Activated naive CD4-positive, alpha-beta T cell treated with anti-CD3 and anti-CD28 coated beads for 36 hours (primary cell): ENCODE data around the gene P2RX7. TPM values are rescaled to one million over a fixed set of nuclear protein-coding genes. Genes with fewer than 3 reads are reported as not detected.
"Not testable (repeated sequence)": the region's sequence is repeated elsewhere in the genome, so short reads cannot be mapped to it uniquely, and the experiment has no call there.

Experiments
- CTCF ChIA-PET: fragments of 350-600 bp; sonication (Branson Sonifier 250); formaldehyde crosslinking; loops from one replicate; lab custom pipeline; 2021; ENCODE audit warnings: antibody characterized with exemption; lab: Charles Lee
- DNase-seq: peaks from one replicate; pipeline ENCODE4 v3.0.0-alpha.2; 2020
- H3K27ac Mint-ChIP-seq: one replicate; pipeline ENCODE4 v1.8.0; 2021; ENCODE audit warnings: mild to moderate bottlenecking, mixed read lengths
- H3K27me3 Mint-ChIP-seq: one replicate; pipeline ENCODE4 v1.8.0; 2021; ENCODE audit warnings: low read depth, mixed read lengths
- H3K36me3 Mint-ChIP-seq: one replicate; pipeline ENCODE4 v1.8.0; 2021; ENCODE audit warnings: low read depth, mixed read lengths
- H3K4me1 Mint-ChIP-seq: one replicate; pipeline ENCODE4 v1.8.0; 2021; ENCODE audit warnings: low read depth, mixed read lengths
- H3K4me3 Mint-ChIP-seq: one replicate; pipeline ENCODE4 v1.8.0; 2021; ENCODE audit warnings: mild to moderate bottlenecking, moderate library complexity, mixed read lengths
- H3K9me3 Mint-ChIP-seq: one replicate; pipeline ENCODE4 v1.8.0; 2021; ENCODE audit warnings: mixed read lengths
- intact Hi-C: fragments of 100-400 bp; cut with micrococcal nuclease; formaldehyde crosslinking; loops from one replicate; pipeline ENCODE4 v1.15.1; 2023
- total RNA-seq, 2 experiments: library from RNA; stranded (reverse); gene quantifications; one replicate each; pipeline ENCODE4 v1.2.3, GENCODE V29; 2021

Gene P2RX7
- total RNA-seq, 2 experiments from 2014 or later = 6.3 to 6.6 TPM

- intact Hi-C loops = no loop called here
- H3K9me3 Mint-ChIP-seq = no peaks in the 10 kb centered on the region
- no peaks in the 10 kb centered on the region for H3K36me3 Mint-ChIP-seq
- no peak overlapping the region for H3K4me3 Mint-ChIP-seq
- H3K27me3 Mint-ChIP-seq = no peaks in the 10 kb centered on the region
- H3K4me1 Mint-ChIP-seq = peaks cover 6% of the 10 kb centered on the region
- no peak overlapping the region for H3K27ac Mint-ChIP-seq
- no peak for DNase-seq
- CTCF ChIA-PET = no interaction called here
These were observed 70.0 kb downstream of the P2RX7 start for GRCh38 chr12:121202407-121203355.

GRCh38 chr12:121203482-121203881, 70.8 kb downstream of the P2RX7 start:
- Mint-ChIP-seq H3K9me3 (no peaks in the 10 kb centered on the region), H3K4me1 (no peaks in the 10 kb centered on the region), H3K27ac (no peak overlapping the region), H3K27me3 (no peaks in the 10 kb centered on the region), H3K36me3 (no peaks in the 10 kb centered on the region), H3K4me3 (no peak overlapping the region)
- intact Hi-C loops = no loop called here
- CTCF ChIA-PET = no interaction called here
- DNase-seq = no peak

- no peak overlapping the region for H3K27ac Mint-ChIP-seq
- H3K4me1 Mint-ChIP-seq = peaks cover 4% of the 10 kb centered on the region
- H3K36me3 Mint-ChIP-seq = no peaks in the 10 kb centered on the region
- no peaks in the 10 kb centered on the region for H3K9me3 Mint-ChIP-seq
- no peak overlapping the region for H3K4me3 Mint-ChIP-seq
- CTCF ChIA-PET = interaction anchor here (0.6 to 1.3 kb wide), 3 partner anchors 25 to 581 kb away, joined by 3 to 5 read pairs (median 5); no protein-coding TSS in a partner anchor
- no peak for DNase-seq
- H3K27me3 Mint-ChIP-seq = no peaks in the 10 kb centered on the region
- intact Hi-C loops = no loop called here
These were observed 72.8 kb downstream of the P2RX7 start for GRCh38 chr12:121205491-121205890.

- H3K27me3 Mint-ChIP-seq, H3K27ac Mint-ChIP-seq, H3K9me3 Mint-ChIP-seq, intact Hi-C loops, DNase-seq, H3K36me3 Mint-ChIP-seq: not testable (repeated sequence)
- CTCF ChIA-PET = interaction anchor here (0.7 kb wide), 1 partner anchor 177 kb away, joined by 4 read pairs; no protein-coding TSS in a partner anchor
- Mint-ChIP-seq H3K4me3 (peak overlapping the region; percentile 81), H3K4me1 (peaks cover 14% of the 10 kb centered on the region)
These were observed 75.9 kb downstream of the P2RX7 start for GRCh38 chr12:121208571-121208970.

- H3K27me3 Mint-ChIP-seq = no peaks in the 10 kb centered on the region
- no peaks in the 10 kb centered on the region for H3K9me3 Mint-ChIP-seq
- CTCF ChIA-PET = no interaction called here
These were observed 76.5 kb downstream of the P2RX7 start for GRCh38 chr12:121209221-121209620.

GRCh38 chr12:121209624-121210572, 77.2 kb downstream of the P2RX7 start, which contains the start of gene P2RX4:
Gene P2RX4, plus strand, starts transcription at chr12:121210129. Its CDS starts 36 bp downstream, at chr12:121210165.
- intact Hi-C loops = loop anchor here (1.0 to 10.0 kb wide), 6 partner anchors 13 to 625 kb away; partner anchors contain the start of gene POP5
- peak; percentile 91 for DNase-seq
- H3K4me3 Mint-ChIP-seq = peak within 1 kb of the TSS; percentile 81
- peaks cover 23% of the 10 kb centered on the region for H3K4me1 Mint-ChIP-seq
- no peaks in the 10 kb centered on the region for H3K9me3 Mint-ChIP-seq
- H3K27me3 Mint-ChIP-seq = no peaks in the 10 kb centered on the region
- CTCF ChIA-PET = interaction anchor here (1.0 kb wide), 1 partner anchor 69 kb away, joined by 4 read pairs; no protein-coding TSS in a partner anchor
- H3K27ac Mint-ChIP-seq = peak within 1 kb of the TSS; percentile 89
- H3K36me3 Mint-ChIP-seq = peaks cover 7% of the 10 kb centered on the region

More at GRCh38 chr12:121209221-121209620, 76.5 kb downstream of the P2RX7 start:
- Mint-ChIP-seq H3K4me1 (peaks cover 16% of the 10 kb centered on the region), H3K4me3 (peak overlapping the region; percentile 81), H3K27ac (peak overlapping the region; percentile 50), H3K36me3 (peaks cover 6% of the 10 kb centered on the region)
- DNase-seq = no peak
- intact Hi-C loops = loop anchor here (1.0 kb wide), 1 partner anchor 149 kb away; no protein-coding TSS in a partner anchor

GRCh38 chr12:121212875-121213274, 80.2 kb downstream of the P2RX7 start:
- Mint-ChIP-seq H3K36me3 (peaks cover 11% of the 10 kb centered on the region), H3K4me1 (peaks cover 32% of the 10 kb centered on the region), H3K27me3 (no peaks in the 10 kb centered on the region), H3K9me3 (no peaks in the 10 kb centered on the region), H3K4me3 (no peak overlapping the region), H3K27ac (peak overlapping the region; percentile 61)
- CTCF ChIA-PET = interaction anchor here (0.6 to 1.4 kb wide), 3 partner anchors 17 to 176 kb away, joined by 3 to 5 read pairs (median 3); no protein-coding TSS in a partner anchor
- intact Hi-C loops = loop anchor here (10.0 kb wide), 1 partner anchor 628 kb away; the partner anchor contains the start of gene POP5
- no peak for DNase-seq

- Mint-ChIP-seq H3K4me1 (peaks cover 31% of the 10 kb centered on the region), H3K4me3 (no peak overlapping the region), H3K9me3 (no peaks in the 10 kb centered on the region), H3K27ac (peak overlapping the region; percentile 34), H3K27me3 (no peaks in the 10 kb centered on the region), H3K36me3 (peaks cover 11% of the 10 kb centered on the region)
- CTCF ChIA-PET = interaction anchor here (0.8 to 1.4 kb wide), 2 partner anchors 9 to 16 kb away, joined by 3 read pairs; no protein-coding TSS in a partner anchor
- peak; percentile 52 for DNase-seq
- intact Hi-C loops = loop anchor here (1.0 to 10.0 kb wide), 3 partner anchors 9 to 629 kb away; partner anchors contain the start of gene POP5
These were observed 81.6 kb downstream of the P2RX7 start for GRCh38 chr12:121214166-121214777.

- H3K27ac Mint-ChIP-seq = peak overlapping the region; percentile 57
- H3K36me3 Mint-ChIP-seq = peaks cover 11% of the 10 kb centered on the region
- intact Hi-C loops = loop anchor here (1.0 to 10.0 kb wide), 3 partner anchors 8 to 630 kb away; partner anchors contain the start of gene POP5
- H3K4me3 Mint-ChIP-seq = no peak overlapping the region
- H3K4me1 Mint-ChIP-seq = peaks cover 28% of the 10 kb centered on the region
- no peak for DNase-seq
- CTCF ChIA-PET = interaction anchor here (0.6 kb wide), 1 partner anchor 81 kb away, joined by 4 read pairs; no protein-coding TSS in a partner anchor
- no peaks in the 10 kb centered on the region for H3K27me3 Mint-ChIP-seq
- no peaks in the 10 kb centered on the region for H3K9me3 Mint-ChIP-seq
These were observed 82.4 kb downstream of the P2RX7 start for GRCh38 chr12:121214855-121215745.

- peak overlapping the region; percentile 10 for H3K27ac Mint-ChIP-seq
- intact Hi-C loops = loop anchor here (10.0 kb wide), 1 partner anchor 631 kb away; the partner anchor contains the start of gene POP5
- no peaks in the 10 kb centered on the region for H3K9me3 Mint-ChIP-seq
- no peak overlapping the region for H3K4me3 Mint-ChIP-seq
- CTCF ChIA-PET = interaction anchor here (0.6 kb wide), 1 partner anchor 155 kb away, joined by 4 read pairs; no protein-coding TSS in a partner anchor
- peaks cover 13% of the 10 kb centered on the region for H3K36me3 Mint-ChIP-seq
- H3K4me1 Mint-ChIP-seq = peaks cover 22% of the 10 kb centered on the region
- no peak for DNase-seq
- no peaks in the 10 kb centered on the region for H3K27me3 Mint-ChIP-seq
These were observed 83.4 kb downstream of the P2RX7 start for GRCh38 chr12:121216102-121216501.
